ENCODE measurements around the gene LRRC18. TPM values are rescaled to one million over a fixed set of nuclear protein-coding genes. Genes with fewer than 3 reads are reported as not detected.

Gene LRRC18
- total RNA-seq, 2 experiments from 2014 or later = not detected

DNA sequence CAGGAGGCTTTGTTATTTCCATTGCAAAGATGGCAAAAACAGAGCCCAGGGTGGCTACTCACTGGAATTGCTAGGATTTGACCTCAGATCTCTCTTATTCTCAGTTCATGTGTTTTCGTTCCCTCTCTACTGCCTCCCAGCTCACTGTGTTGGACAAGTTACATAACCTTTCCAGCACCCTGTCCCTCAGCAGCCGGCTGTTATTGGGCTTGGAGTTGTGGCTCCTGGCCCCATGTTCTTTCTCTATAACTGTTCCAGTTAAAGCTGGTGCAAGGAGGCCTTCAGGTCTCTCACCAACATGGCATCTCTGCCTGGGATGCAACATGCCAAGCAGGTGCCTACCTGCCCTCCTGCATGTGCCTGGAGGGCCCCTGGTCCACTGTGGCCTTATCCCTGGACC is 56.8 kb downstream of the LRRC18 start:
- intact Hi-C loops (cut with micrococcal nuclease) = no loop called here
- ChIA-PET CTCF (no interaction called here), POLR2A (no interaction called here)
- H3K36me3 Mint-ChIP-seq = no peaks in the 10 kb centered on the region
- H3K4me3 Mint-ChIP-seq = no peak overlapping the region
- H3K4me1 Mint-ChIP-seq (ENCODE audit: low read depth) = no peaks in the 10 kb centered on the region
- no peaks in the 10 kb centered on the region for H3K9me3 Mint-ChIP-seq
- no peak overlapping the region for H3K27ac Mint-ChIP-seq
- no peak for DNase-seq
- H3K27me3 Mint-ChIP-seq = peaks cover 4% of the 10 kb centered on the region

DNA sequence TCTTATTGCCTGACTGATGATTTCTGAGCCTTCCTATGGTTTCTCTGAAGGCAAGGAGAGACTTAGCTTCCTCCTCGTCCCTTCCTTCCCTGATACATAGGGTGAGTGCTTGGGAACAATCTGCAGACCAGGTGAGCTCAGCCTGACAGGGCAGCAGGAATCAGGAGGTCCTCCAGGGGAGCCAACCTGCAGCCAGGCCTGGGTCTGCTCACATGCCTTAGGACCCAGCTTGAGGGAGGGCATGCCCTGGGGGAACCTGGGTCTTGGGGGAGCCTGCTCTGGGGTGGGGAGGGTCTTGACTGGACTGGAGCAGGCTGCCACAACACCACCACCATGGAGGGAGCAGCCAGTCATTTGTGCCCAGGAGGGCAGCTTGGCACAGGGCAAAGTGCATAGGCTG is 57.7 kb downstream of the LRRC18 start:
- intact Hi-C loops (cut with micrococcal nuclease) = no loop called here
- H3K4me1 Mint-ChIP-seq (ENCODE audit: low read depth) = no peaks in the 10 kb centered on the region
- no peak overlapping the region for H3K27ac Mint-ChIP-seq
- H3K4me3 Mint-ChIP-seq = no peak overlapping the region
- no peaks in the 10 kb centered on the region for H3K36me3 Mint-ChIP-seq
- no peak for DNase-seq
- H3K9me3 Mint-ChIP-seq = no peaks in the 10 kb centered on the region
- ChIA-PET CTCF (no interaction called here), POLR2A (no interaction called here)
- peaks cover 4% of the 10 kb centered on the region for H3K27me3 Mint-ChIP-seq

DNA sequence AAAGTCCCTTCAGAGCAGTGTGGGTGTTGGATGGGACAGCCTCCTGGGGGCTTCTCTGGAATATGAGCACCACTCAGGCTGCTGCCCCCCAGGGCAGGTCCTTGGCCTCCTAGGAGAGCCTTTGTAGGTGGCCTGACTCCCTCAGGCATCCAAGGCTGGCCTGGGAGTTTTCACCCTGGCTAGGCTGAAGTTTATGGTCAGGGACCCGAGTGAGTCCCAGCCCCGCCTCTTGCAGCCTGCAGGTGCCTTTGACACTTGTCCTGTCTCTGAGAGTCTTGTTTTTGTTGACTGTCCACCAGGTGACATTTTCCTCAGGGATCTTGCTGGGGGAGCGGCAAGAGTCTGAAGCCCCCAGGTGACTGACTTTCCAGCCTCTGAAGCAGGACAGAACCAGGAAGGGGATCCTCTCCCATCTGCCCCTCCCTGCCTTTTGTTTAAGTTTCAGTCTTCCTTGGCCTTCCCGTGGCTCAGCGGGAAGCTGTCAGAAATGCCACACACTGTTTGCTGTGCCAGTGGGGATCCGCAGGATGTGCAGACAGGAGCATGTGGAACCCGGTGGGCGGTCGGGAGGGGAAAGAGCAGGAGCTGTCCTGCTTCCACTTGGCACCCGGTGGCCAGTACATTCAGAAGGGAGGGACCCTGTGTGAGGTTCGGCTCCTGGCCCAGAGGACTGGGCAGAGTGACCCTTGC is 59.5 kb downstream of the LRRC18 start:
- Mint-ChIP-seq H3K4me1 (ENCODE audit: low read depth) (no peaks in the 10 kb centered on the region), H3K27ac (no peak overlapping the region)
- intact Hi-C loops (cut with micrococcal nuclease) = no loop called here

GRCh38 chr10:48879451-48879850 is 60.2 kb downstream of the LRRC18 start:
- H3K4me1 Mint-ChIP-seq (ENCODE audit: low read depth) = no peaks in the 10 kb centered on the region
- ChIA-PET CTCF (no interaction called here), POLR2A (no interaction called here)
- H3K4me3 Mint-ChIP-seq = no peak overlapping the region
- intact Hi-C loops (cut with micrococcal nuclease) = no loop called here
- DNase-seq = no peak
- H3K27me3 Mint-ChIP-seq = peaks cover 4% of the 10 kb centered on the region
- H3K9me3 Mint-ChIP-seq = no peaks in the 10 kb centered on the region
- H3K27ac Mint-ChIP-seq = no peak overlapping the region
- no peaks in the 10 kb centered on the region for H3K36me3 Mint-ChIP-seq

More for the DNA sequence above, 59.5 kb downstream of the LRRC18 start:
- H3K9me3 Mint-ChIP-seq = no peaks in the 10 kb centered on the region
- peaks cover 4% of the 10 kb centered on the region for H3K27me3 Mint-ChIP-seq
- H3K4me3 Mint-ChIP-seq = no peak overlapping the region
- no peaks in the 10 kb centered on the region for H3K36me3 Mint-ChIP-seq
- ChIA-PET POLR2A (no interaction called here), CTCF (no interaction called here)
- DNase-seq = no peak

DNA sequence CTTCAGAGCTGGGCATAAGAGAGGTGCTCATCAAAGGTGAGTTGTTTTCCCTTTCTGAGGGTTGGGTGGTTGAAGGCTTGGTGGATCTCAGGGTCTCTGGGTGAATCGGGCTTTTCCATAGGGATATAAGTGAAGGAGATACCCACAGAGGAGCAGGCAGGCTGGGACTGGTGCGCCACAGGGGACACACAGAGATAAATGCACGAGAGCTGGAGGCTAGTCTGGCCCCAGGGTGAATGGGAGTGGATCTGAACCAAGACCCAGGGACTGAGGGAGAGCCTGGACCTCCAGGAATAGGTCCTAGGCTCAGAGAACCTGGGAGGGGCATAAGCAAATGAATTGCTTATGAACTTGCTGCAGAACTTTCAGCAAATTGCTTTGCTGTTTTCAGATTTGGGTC is 61.5 kb downstream of the LRRC18 start:
- Mint-ChIP-seq H3K4me3 (no peak overlapping the region), H3K9me3 (no peaks in the 10 kb centered on the region), H3K36me3 (no peaks in the 10 kb centered on the region), H3K27me3 (peaks cover 4% of the 10 kb centered on the region), H3K27ac (no peak overlapping the region), H3K4me1 (ENCODE audit: low read depth) (no peaks in the 10 kb centered on the region)
- DNase-seq = no peak
- ChIA-PET POLR2A (no interaction called here), CTCF (no interaction called here)
- intact Hi-C loops (cut with micrococcal nuclease) = no loop called here

GRCh38 chr10:48872234-48872633 is 67.4 kb downstream of the LRRC18 start:
- Mint-ChIP-seq H3K4me1 (ENCODE audit: low read depth) (no peaks in the 10 kb centered on the region), H3K27ac (no peak overlapping the region), H3K9me3 (no peaks in the 10 kb centered on the region), H3K27me3 (no peaks in the 10 kb centered on the region), H3K4me3 (no peak overlapping the region), H3K36me3 (no peaks in the 10 kb centered on the region)
- ChIA-PET POLR2A (no interaction called here), CTCF (no interaction called here)
- intact Hi-C loops (cut with micrococcal nuclease) = no loop called here
- DNase-seq = no peak

Small RNA genes lying within 50 kb of the gene (microRNA-seq; reads per million reads assigned to microRNA genes)
- gene MIR4294 (ENCODE audit: borderline microRNAs expressed, borderline number of aligned reads, borderline replicate concordance) = not detected

Other genes starting within 250 kb of the LRRC18 start
- under 1 TPM; 0.10 to 0.24 TPM for gene VSTM4, start 175.7 kb upstream of the LRRC18 start, total RNA-seq
- not detected for gene FAM170B, start 194.2 kb upstream of the LRRC18 start, total RNA-seq
- gene TMEM273, start 248.6 kb upstream of the LRRC18 start, total RNA-seq = 100 to 1,000 TPM; 106 to 108 TPM

All from activated CD4-positive, alpha-beta memory T cell treated with anti-CD3 and anti-CD28 coated beads for 36 hours (primary cell).